Adrenal gland (tissue), 5 donors: ENCODE measurements around the gene SERAC1.

ENCODE experiments used
- POLR2A ChIP-seq, 2 donors: fragments of 450-650 bp; IDR thresholded peaks; one replicate each; pipeline ENCODE4 v1.6.1; 2017; ENCODE audit warnings: antibody characterized with exemption in 2 of 2, mild to moderate bottlenecking in 2 of 2, moderate library complexity in 1 of 2
- TF ChIP-seq, protein P1 (sequence below), 6 experiments: fragments of 450-650 bp in 4 of 6; fragments of 200-600 bp in 2 of 6; sonication (generic) in 1 of 6; IDR thresholded peaks; 1 replicate in 5 of 6; 2 replicates in 1 of 6; pipeline versions ENCODE4 v1.5.1 to v1.8.0; 2016 to 2021; ENCODE audit warnings: antibody characterized with exemption in 6 of 6, mild to moderate bottlenecking in 2 of 6, moderate library complexity in 1 of 6
- donor health status: DM: no; HTN: no; CAD: no.

DNA sequence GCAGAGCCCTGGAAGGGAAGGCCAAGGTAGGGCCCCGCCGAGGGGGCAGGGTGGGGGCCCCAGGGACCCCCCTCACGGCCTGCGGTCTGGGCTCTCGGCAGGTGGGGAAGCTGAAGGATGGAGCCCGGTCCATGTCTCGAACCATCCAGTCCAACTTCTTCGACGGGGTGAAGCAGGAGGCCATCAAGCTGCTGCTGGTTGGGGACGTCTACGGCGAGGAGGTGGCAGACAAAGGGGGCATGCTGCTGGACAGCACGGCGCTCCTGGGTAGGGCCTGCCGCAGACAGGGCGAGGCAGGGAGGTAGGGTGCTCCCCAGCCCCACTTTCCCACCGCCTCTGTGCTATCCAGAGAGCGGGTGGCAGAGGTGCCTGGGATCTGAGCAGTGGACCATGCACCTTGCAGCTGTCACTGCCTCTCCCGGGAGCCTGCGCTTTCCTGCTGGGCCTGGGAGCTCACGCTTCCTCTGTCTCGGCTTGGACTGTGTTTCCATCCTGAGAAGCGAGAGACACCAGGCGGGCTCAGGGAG lies 103.3 kb downstream of the SERAC1 start:
- TF ChIP-seq POLR2A (IDR thresholded peaks at IDR 0.05): no peak
- TF ChIP-seq, protein P1, sequence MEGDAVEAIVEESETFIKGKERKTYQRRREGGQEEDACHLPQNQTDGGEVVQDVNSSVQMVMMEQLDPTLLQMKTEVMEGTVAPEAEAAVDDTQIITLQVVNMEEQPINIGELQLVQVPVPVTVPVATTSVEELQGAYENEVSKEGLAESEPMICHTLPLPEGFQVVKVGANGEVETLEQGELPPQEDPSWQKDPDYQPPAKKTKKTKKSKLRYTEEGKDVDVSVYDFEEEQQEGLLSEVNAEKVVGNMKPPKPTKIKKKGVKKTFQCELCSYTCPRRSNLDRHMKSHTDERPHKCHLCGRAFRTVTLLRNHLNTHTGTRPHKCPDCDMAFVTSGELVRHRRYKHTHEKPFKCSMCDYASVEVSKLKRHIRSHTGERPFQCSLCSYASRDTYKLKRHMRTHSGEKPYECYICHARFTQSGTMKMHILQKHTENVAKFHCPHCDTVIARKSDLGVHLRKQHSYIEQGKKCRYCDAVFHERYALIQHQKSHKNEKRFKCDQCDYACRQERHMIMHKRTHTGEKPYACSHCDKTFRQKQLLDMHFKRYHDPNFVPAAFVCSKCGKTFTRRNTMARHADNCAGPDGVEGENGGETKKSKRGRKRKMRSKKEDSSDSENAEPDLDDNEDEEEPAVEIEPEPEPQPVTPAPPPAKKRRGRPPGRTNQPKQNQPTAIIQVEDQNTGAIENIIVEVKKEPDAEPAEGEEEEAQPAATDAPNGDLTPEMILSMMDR (IDR thresholded peaks at IDR 0.05): no peak
